T follicular helper cell (primary cell): ENCODE results near the gene NDST4.
"Not testable (repeated sequence)": the region's sequence is repeated elsewhere in the genome, so short reads cannot be mapped to it uniquely, and the experiment has no call there.

Source experiments
- DNase-seq: peaks from one replicate; pipeline ENCODE4 v3.0.0-alpha.2; 2020; ENCODE audit warnings: low read depth

NDST4 gene

DNA sequence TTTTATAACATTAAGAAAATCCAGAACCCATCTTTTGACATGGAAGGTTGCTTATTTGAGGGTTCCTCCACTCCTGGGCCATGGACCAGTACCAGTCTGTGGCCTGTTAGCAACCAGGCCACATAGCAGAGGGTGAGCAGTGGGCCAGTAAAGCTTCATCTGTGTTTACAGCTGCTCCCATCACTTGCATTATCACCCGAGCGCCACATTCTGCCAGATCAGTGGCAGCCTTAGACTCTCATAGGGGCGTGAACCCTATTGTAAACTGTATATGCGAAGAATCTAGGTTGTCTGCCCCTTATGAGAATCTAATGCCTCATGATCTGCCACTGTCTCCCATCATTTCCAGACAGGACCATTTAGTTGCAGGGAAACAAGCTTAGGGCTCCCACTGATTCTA lies 58.6 kb downstream of the NDST4 start:
- DNase-seq, result no peak

- no peak for DNase-seq
These were observed 60.1 kb downstream of the NDST4 start for GRCh38 chr4:115053313-115053712.

- no peak for DNase-seq
These were observed 70.9 kb downstream of the NDST4 start for GRCh38 chr4:115042496-115042895.

DNA sequence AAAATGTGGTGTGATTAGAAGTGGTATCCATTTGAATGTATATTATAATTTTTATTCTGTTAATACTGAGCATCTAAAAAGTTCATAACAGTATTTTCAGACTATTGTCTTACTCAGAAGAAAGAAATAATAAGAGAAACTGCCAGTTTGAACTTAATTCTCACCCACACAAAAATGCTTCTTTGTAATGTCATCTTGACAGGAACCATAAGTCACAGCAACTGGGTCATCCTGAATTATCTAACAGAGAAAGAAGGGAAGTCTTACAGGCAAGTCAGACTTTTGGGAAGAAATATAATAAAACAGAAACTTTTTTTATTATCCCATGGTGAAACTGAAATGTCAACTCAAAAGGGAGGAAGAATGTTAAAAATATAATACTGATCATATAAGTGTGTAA lies 83.1 kb downstream of the NDST4 start:
- no peak for DNase-seq

GRCh38 chr4:115028682-115029410 lies 84.6 kb downstream of the NDST4 start:
- DNase-seq, result no peak

DNA sequence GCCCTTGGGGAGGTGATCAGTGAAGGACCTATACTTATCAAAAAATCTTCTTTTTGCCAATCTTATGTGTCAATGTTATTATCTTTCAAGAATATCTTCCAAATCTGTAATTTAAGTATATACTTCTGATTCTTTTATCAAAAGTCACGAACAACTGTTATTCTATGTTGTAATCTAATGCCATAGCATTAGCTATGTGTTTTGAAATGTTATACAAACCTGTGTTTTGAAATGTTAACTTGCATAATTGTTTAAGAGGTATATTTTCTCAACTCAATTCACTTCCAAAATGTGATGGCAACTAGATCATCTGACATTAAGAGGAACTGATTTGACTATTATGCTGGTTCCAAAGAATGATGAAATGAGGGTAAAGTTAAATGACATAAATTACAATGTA lies 113.5 kb downstream of the NDST4 start:
- no peak for DNase-seq

- DNase-seq, result no peak
These were observed 115.1 kb downstream of the NDST4 start for GRCh38 chr4:114998316-114998715.

GRCh38 chr4:114997576-114998247 lies 115.7 kb downstream of the NDST4 start:
- DNase-seq, result no peak

GRCh38 chr4:114986133-114986532 lies 127.3 kb downstream of the NDST4 start:
- DNase-seq, result no peak

DNA sequence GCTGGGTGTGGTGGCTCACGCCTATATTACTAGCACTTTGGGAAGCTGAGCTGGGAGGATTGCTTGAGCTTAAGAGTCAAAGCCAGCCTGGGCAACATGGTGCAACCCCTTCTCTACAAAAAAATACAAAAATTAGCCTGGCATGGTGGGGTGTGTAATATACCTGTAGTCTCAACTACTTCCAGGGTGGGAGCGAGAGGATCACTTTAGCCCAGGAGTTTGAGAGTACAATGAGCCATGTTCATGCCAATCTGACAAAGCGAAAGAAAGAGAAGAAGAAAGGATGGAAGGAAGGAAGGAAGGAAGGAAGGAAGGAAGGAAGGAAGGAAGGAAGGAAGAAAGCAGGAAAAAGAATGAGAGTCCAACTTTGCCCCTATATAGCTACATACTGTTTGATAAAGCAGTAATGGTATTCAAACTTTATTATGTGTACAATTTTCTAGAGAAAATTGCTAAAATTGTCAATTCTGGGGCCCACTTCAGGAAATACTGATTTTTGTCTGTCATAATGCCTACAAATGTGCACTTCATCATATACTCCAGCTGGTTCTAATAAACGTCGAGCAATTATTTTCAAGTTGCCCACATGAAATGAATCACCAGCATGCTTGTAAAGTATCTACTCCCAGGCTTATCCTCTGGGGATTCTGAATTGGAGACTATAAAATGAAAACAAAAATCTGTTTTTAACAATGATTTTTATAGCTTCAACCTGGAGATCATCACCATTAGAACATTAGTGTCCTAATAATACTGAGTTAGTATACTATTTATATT lies 132.3 kb downstream of the NDST4 start:
- no peak for DNase-seq

DNA sequence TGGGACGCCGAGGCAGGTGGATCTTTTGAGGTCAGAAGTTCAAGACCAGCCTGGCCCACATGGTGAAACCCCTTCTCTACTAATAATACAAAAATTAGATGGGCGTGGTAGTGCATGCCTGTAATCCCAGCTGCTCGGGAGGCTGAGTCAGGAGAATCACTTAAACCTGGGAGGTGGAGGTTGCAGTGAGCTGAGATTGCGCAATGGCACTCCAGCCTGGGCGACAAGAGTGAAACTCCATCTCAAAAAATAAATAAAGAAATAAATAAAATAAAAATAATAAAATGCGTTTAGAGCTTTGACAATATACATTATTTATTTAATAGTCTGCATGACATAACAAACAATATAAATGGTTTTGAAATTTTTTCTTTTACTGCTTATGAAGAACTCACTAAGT lies 133.0 kb downstream of the NDST4 start:
- not testable (repeated sequence) for DNase-seq

- no peak for DNase-seq
These were observed 136.5 kb downstream of the NDST4 start for GRCh38 chr4:114976901-114977300.

GRCh38 chr4:114964026-114964425 lies 149.4 kb downstream of the NDST4 start:
- DNase-seq, result no peak

GRCh38 chr4:114945616-114946015 lies 167.8 kb downstream of the NDST4 start:
- DNase-seq, result no peak

DNA sequence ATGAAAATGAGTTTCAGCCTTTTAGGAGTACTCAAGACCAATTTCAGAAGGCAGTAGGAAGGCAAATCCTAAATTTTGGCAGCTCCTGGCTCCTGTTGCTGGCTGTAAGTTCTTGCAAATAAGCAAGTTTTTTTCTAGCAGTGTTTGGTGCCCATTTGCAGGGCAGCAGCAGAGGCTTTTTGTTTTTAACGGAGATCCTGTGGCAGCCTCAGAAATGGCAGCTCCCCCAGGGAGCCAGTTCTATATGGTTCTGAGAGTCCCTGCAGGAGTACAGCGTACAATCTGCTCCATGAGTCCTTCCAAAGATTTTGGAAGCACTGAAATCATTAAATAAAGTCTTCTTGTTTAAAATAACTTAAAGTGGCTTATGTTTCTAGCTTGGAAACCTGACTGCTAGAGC lies 171.9 kb downstream of the NDST4 start:
- DNase-seq, result no peak

DNA sequence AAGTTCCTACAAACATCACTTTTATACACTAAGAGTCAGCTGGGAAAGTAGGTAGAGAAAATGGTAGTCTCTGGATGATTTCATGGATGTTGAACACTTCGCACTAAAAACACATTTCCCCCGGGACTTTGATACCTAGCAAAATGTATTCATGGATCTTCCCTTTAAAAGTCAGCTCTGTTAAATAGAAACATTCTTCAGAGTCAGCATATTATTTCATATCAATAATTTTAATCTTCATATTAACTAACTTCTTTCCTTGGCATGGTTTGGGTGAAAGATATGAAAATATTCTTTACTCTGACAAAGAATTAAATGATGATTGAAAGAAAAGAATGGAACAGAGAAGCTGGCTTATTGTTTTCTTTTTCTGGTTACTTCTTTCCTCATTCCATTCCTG lies 185.5 kb downstream of the NDST4 start:
- no peak for DNase-seq

GRCh38 chr4:114926583-114926982 lies 186.8 kb downstream of the NDST4 start:
- no peak for DNase-seq

GRCh38 chr4:114924311-114924710 lies 189.1 kb downstream of the NDST4 start:
- no peak for DNase-seq

DNA sequence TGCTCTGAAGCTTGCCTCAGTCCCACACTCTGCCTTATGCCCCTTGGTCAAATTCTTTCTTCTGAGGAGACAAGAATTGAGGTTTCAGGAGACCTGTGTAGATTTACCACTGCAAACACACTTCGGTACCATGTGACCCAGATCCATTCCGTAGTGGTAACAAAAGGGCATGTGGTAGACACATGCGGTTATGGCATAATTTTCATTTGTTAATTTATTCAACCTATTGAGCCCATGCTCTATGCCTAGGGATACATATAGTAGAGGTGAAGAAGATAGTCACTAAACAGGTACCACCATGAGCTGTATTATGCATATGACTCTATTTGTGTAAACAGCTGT lies 190.9 kb downstream of the NDST4 start:
- no peak for DNase-seq

DNA sequence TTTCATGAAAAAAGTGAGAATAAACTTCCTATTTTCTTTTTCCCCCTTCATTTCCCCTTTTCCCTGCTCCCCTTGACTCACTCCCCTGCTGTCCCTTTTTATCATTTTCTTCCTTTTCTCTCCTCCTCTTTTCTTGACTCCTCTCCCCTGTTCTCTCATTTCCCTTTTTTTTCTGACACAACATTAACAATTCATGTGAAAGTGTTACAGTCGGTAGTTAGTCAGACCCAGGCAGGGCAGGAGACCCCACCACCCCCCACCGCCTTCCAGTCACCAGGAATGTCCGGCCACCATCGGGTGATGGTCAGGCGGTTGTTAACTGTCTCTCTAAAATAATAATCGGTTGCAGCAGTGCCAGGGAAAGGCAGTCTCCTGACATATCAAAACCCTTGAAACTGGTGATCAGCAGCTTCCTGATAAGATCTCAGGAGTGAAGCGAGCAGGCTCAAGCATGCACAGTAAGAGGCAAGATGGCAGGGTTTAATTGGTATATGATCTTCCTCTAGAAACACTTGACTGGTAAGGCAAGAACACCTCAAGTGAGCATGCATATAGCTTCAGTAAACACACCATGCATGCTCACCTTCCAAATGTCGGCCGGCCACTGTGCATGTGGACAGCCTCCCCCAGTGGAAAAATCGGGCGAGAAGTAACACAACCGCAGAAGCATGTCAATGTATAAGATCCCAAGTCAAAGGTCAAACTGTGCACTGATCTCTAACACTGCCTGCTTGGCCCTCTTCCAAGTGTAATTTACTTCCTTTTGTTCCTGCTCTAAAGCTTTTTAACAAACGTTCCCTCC lies 191.4 kb downstream of the NDST4 start:
- no peak for DNase-seq

DNA sequence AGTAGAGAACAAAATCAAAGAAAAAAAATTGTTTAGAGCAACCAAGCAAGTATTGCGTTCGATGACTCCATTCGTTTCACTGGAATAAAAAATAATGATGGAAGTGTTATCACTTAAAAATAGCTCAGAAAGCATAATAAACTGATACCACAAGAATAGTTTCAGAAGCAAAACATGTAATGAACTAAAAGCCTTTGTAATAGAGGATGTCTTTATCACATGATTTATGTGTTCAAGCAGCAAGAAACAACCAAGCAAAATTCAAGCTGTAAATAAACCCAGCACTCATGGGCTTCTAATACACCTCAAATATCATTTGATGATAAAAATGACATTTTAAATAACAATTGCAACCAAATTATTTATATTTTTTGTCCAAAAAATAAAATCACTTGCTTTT lies 192.2 kb downstream of the NDST4 start:
- no peak for DNase-seq

DNA sequence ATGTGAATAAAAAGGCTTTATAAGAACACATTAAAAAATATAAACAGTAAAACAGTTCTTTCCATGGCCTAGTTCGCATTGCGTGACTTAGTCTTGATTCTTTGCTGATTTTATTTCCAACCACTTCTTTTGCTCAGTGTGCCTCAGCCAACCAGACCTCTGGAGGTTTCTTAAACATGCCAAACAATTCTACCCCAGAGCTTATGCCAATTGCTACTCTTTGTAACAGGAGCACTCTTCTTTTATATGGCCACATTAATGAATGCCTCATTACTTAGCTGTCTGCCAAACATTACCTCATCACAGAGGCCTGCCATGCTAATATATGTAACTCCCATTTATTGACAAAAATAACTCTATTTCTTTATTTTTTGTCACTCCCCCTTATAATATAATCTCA lies 202.3 kb downstream of the NDST4 start:
- DNase-seq, result no peak
